Measurements from ENCODE around the gene FMR1.

The FMR1 gene

DNA sequence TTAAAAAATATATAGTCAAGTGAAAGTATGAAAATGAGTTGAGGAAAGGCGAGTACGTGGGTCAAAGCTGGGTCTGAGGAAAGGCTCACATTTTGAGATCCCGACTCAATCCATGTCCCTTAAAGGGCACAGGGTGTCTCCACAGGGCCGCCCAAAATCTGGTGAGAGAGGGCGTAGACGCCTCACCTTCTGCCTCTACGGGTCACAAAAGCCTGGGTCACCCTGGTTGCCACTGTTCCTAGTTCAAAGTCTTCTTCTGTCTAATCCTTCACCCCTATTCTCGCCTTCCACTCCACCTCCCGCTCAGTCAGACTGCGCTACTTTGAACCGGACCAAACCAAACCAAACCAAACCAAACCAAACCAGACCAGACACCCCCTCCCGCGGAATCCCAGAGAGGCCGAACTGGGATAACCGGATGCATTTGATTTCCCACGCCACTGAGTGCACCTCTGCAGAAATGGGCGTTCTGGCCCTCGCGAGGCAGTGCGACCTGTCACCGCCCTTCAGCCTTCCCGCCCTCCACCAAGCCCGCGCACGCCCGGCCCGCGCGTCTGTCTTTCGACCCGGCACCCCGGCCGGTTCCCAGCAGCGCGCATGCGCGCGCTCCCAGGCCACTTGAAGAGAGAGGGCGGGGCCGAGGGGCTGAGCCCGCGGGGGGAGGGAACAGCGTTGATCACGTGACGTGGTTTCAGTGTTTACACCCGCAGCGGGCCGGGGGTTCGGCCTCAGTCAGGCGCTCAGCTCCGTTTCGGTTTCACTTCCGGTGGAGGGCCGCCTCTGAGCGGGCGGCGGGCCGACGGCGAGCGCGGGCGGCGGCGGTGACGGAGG, at the start of gene FMR1:
Gene FMR1 (plus strand): TSS at position 728 of the 831 bp plus-strand sequence. CDS start 261 bp downstream, outside the sequence.
- no peak for FAIRE-seq

GRCh38 chrX:147875866-147876596, 35.7 kb upstream of the FMR1 start:
- FAIRE-seq: no peak

DNA sequence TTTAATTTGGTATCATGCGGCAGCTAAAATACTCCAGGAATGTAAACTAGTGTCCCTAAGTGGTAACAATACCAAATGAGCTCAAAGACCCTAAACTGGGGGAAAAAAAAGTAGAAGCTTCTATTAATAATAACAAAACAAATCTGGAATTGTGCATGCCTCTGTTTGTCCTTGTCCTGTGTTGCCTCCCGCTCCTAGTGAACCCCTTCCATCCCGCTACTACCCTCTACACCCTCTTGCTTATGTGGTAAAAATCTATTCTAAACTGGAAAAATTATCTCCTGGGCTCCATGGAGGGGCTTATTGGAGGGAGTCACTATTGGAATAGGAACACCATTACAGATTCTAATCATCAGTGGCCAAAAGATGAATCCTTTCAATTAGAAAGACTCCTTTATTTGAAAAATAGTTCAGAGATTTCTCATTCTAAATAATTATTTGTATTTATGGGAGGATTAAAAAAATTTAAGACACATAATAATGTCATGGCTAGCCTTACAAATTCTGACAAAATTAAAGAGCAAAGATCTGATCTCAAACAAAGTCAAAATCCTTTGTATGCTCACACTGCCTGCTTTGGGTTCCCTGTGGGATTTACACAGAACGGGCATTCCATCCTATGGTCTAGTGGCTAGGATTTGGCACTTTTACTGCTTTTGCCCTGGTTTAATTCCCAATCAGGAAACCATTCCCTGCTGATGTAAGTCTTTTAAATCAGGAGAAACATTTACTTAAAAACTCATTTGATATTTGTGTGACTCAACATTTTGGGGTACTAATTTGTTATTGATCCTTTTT, 34.7 kb upstream of the FMR1 start:
- no peak for FAIRE-seq

DNA sequence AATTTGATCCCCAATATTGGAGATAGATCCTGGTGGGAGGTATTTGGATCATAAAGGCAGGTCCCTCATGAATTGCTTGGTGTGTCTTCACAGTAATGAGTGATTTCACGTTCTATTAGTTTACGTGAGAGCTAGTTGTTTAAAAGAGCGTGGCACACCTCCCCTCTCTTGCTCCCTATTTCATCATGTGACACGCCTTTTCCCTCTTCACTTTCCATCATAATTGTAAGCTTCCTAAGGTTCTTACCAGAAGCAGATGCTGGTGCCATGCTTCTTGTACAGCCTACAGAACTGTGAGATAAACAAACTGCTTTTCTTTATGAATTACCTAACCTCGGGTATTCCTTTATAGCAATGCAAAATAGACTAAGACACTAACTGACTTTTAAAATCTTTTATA, 34.0 kb upstream of the FMR1 start:
- no peak for FAIRE-seq

- no peak for FAIRE-seq
These were observed 26.8 kb upstream of the FMR1 start for GRCh38 chrX:147884958-147885357.

GRCh38 chrX:147890756-147891155, 21.0 kb upstream of the FMR1 start:
- FAIRE-seq: no peak

GRCh38 chrX:147891896-147892295, 19.8 kb upstream of the FMR1 start:
- no peak for FAIRE-seq

DNA sequence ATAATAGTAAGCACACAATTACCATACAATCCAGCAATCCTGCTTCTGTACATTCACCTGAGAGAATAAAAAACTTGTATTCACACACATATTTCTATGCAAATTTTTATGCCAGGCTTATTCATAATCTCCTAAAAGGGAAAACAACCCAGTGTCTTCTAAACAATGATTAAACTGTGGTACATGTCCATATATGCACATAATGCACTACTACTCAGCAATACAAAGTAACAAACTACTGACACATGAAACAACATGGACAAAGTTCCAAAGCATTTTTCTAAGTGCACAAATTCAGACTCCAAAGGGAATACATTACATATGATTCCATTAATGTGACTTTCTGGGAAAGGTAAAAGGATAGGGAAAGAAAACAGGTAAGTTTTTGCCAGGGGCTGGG, 18.0 kb upstream of the FMR1 start:
- no peak for FAIRE-seq

GRCh38 chrX:147894366-147894963, 17.3 kb upstream of the FMR1 start:
- FAIRE-seq: no peak

DNA sequence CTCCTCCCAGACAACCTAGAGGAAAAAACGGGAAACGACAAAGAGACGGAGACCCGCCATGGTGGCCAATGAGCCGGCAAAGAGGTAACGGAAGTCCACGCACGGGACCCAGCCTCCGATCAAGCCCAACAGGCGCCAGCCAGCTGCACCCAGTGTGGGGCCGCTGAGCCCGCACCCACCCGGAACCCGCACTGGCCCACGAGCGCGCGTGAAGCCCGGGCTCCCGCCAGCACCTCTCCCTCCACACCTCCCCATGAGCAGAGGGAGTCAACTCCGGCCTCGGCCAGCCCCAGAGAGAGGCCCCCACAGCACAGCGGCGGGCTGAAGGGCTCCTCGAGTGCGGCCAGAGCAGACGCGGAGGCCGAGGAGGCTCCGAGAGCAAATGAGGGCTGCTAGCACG, 14.6 kb upstream of the FMR1 start:
- no peak for FAIRE-seq

- no peak for FAIRE-seq
These were observed 12.8 kb upstream of the FMR1 start for GRCh38 chrX:147898951-147899350.

- FAIRE-seq: no peak
These were observed 12.2 kb upstream of the FMR1 start for GRCh38 chrX:147899379-147900114.

DNA sequence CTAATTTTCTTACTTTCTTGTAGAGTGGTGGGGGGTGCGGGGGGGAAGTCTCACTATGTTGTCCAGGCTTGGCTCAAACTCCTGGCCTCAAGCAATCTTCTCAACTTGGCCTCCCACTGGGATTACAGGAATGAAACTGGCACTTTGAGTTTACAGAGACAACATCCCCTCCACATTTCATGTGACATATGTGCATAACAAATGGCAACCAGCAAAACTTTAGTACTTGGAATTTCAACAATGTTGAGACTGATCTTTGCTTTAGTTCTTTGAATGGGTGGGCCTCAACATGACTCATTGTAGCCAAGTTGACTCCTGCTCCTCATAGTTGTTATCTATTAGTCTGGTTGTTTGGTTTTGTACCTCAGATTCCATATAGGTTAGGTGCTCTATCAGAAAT, 11.4 kb upstream of the FMR1 start:
- FAIRE-seq: no peak

- FAIRE-seq: no peak
These were observed 10.1 kb upstream of the FMR1 start for GRCh38 chrX:147901461-147902126.

GRCh38 chrX:147902270-147902669, 9.4 kb upstream of the FMR1 start:
- no peak for FAIRE-seq

DNA sequence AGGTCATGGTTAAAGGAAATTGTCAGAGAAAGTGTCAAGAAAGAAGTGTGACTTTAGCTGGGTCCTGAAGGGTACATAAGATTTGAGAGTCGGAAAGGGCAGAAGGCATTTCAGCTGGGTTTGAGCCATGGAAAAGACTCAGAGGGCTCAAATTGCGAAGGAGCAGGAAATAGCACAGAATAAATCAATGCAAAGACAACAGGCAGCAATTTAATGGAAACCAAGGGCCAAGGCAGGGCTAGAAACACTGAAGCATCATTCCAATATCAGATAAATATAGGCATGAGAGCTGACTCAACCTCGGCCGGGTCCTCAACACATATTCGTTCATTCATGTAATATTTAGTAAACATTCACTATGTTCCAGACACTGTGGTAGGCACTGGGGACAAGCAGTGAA, 3.6 kb upstream of the FMR1 start:
- FAIRE-seq: no peak

DNA sequence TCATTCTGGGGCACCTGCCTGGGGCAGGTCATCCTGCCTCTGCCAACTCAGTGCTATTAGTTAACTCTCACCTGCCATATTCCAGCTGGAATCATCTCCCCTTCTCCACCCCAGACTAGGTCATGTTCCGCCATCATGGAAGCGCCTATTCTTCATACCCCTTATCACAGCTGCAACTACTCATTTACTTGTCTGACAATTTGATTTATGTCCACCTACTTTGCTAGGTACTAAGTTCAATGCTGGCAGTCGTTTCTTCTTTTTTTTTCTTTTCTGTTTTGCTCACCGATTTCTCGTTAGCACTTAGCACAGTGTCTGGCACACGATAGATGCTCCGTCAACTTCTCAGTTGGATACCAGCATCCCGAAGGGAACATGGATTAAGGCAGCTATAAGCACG, 1.1 kb upstream of the FMR1 start:
- no peak for FAIRE-seq

DNA sequence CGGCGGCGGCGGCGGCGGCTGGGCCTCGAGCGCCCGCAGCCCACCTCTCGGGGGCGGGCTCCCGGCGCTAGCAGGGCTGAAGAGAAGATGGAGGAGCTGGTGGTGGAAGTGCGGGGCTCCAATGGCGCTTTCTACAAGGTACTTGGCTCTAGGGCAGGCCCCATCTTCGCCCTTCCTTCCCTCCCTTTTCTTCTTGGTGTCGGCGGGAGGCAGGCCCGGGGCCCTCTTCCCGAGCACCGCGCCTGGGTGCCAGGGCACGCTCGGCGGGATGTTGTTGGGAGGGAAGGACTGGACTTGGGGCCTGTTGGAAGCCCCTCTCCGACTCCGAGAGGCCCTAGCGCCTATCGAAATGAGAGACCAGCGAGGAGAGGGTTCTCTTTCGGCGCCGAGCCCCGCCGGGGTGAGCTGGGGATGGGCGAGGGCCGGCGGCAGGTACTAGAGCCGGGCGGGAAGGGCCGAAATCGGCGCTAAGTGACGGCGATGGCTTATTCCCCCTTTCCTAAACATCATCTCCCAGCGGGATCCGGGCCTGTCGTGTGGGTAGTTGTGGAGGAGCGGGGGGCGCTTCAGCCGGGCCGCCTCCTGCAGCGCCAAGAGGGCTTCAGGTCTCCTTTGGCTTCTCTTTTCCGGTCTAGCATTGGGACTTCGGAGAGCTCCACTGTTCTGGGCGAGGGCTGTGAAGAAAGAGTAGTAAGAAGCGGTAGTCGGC, 528 bp downstream of the FMR1 start:
- FAIRE-seq: no peak

DNA sequence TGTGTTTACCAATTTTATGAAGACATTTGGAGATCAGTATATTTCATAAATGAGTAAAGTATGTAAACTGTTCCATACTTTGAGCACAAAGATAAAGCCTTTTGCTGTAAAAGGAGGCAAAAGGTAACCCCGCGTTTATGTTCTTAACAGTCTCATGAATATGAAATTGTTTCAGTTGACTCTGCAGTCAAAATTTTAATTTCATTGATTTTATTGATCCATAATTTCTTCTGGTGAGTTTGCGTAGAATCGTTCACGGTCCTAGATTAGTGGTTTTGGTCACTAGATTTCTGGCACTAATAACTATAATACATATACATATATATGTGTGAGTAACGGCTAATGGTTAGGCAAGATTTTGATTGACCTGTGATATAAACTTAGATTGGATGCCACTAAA, 1.9 kb downstream of the FMR1 start:
- no peak for FAIRE-seq

GRCh38 chrX:147914591-147914990, 2.9 kb downstream of the FMR1 start:
- FAIRE-seq: no peak

DNA sequence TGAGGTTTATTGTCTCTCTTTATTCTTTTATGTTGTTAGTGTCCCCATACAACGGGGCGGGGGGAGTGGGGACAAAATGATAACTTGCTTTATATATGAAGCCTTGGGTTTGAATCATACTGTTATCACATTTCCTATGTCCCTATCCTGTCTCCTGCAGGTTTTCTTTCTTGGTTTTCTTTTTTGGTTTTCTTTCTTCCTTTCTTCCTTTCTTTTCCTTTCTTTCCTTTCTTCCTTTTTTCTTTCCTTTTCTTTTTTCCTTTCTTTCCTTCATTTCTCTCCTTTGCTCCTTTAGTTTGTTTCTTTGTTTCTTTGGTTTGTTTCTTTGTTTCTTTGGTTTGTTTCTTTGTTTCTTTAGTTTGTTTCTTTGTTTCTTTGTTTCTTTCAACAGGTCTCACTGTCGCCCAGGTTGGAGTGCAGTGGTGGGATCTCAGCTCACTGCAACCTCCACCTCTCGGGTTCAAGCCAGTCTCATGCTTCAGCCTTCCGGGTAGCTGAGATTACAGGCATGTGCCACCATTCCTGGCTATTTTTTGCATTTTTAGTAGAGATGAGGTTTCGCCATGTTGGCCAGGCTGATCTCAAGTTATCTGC, 4.8 kb downstream of the FMR1 start:
- no peak for FAIRE-seq

Data from TTC549 (cell line).